ENCODE data around the gene SLC30A2. TPM values are rescaled to one million over a fixed set of nuclear protein-coding genes. Genes with fewer than 3 reads are reported as not detected.

Gene SLC30A2
- total and polyA plus RNA-seq, 10 of the 15 experiments (the other 5 are each of a cell fraction or from before 2014, with no cell fraction given), result 0.13 TPM; not detected in 9

- TF ChIP-seq REST (IDR thresholded peaks at IDR 0.05; ENCODE audit: low read depth, low read length), result no peak
Observed at GRCh38 chr1:26075421-26076144, 29.7 kb upstream of the SLC30A2 start (continued).

- no peaks in the 10 kb centered on the region; the same call in 1 of the 2 replicates for H4K20me1 ChIP-seq (ENCODE audit: control insufficient read depth, insufficient read depth)
- in situ Hi-C loops (cut with MboI), result no loop called here
- intact Hi-C loops (cut with micrococcal nuclease; ENCODE audit: unreplicated experiment), result no loop called here
- ATAC-seq (no peak), DNase-seq (ENCODE audit: low read depth, low spot score) (no peak), FAIRE-seq (no peak)
- H3K4me1 ChIP-seq (ENCODE audit: control insufficient read depth, insufficient read depth, low read length), result no peaks in the 10 kb centered on the region
- no peak overlapping the region for H2AFZ ChIP-seq (ENCODE audit: control insufficient read depth, low read depth, low read length)
- no peak overlapping the region for H3K4me3 ChIP-seq
- 52% methylated on average over 6 of the region's 6 CpGs for WGBS (ENCODE audit: insufficient coverage, insufficient replicate concordance, low lambda C conversion rate, missing lambda C conversion rate)
- peaks cover 0 to 2% of the 10 kb centered on the region in 2 experiments; a peak in 2 of 4 replicates for H3K27me3 ChIP-seq (replicated peaks in 1 of 2; ENCODE audit: control insufficient read depth in 2 of 2, insufficient read depth in 2 of 2, low read length in 1 of 2)
- SMC1A ChIA-PET (ENCODE audit: uncharacterized antibody, unreplicated experiment), result no interaction called here
- RAD21 ChIA-PET (ENCODE audit: unreplicated experiment), result no interaction called here
- no peak overlapping the region for H3K27ac ChIP-seq (ENCODE audit: control insufficient read depth, insufficient read depth)
- no peaks in the 10 kb centered on the region for H3K79me2 ChIP-seq (ENCODE audit: control insufficient read depth, insufficient read depth, low read length)
- no peaks in the 10 kb centered on the region for H3K9me3 ChIP-seq (replicated peaks; ENCODE audit: control insufficient read depth, insufficient read depth, low read length)
- POLR2A ChIA-PET, result no interaction called here
- H3K36me3 ChIP-seq (ENCODE audit: control insufficient read depth in 2 of 2, insufficient read depth in 2 of 2, low read length in 1 of 2), result no peaks in the 10 kb centered on the region
- no peak for TF ChIP-seq TCF3 (IDR thresholded peaks at IDR 0.05; ENCODE audit: borderline replicate concordance, insufficient read depth, low read depth, low read length)
- no peak for TF ChIP-seq PML (IDR thresholded peaks at IDR 0.05; ENCODE audit: low read length)
- no peak for TF ChIP-seq RCOR1 (conservative IDR thresholded peaks at IDR 0.05; ENCODE audit: low read depth, low read length)
- no peak for TF ChIP-seq CBFB (IDR thresholded peaks at IDR 0.05; ENCODE audit: low read depth)
- TF ChIP-seq RAD21 (IDR thresholded peaks at IDR 0.05; ENCODE audit: insufficient read depth, low read depth, low read length), result no peak
- TF ChIP-seq NKRF (conservative IDR thresholded peaks at IDR 0.05), result no peak
- TF ChIP-seq CREB1 (IDR thresholded peaks at IDR 0.05; ENCODE audit: low read depth), result no peak
- no peak for TF ChIP-seq ZBTB11 (CRISPR knock-in tag; IDR thresholded peaks at IDR 0.05)
- TF ChIP-seq RELA (IDR thresholded peaks at IDR 0.05; ENCODE audit: borderline replicate concordance, partially characterized antibody), result no peak
- TF ChIP-seq IKZF1 (conservative IDR thresholded peaks at IDR 0.05), result no peak
- TF ChIP-seq RUNX3 (IDR thresholded peaks at IDR 0.05; ENCODE audit: low read length), result no peak
- CTCF ChIA-PET, result no interaction called here
- no peak overlapping the region for H3K9ac ChIP-seq (ENCODE audit: control insufficient read depth, insufficient read depth, low read length)
- no peak overlapping the region for H3K4me2 ChIP-seq (ENCODE audit: control insufficient read depth, insufficient read depth)
- BruUV-seq (replicated peaks), result no TSS peak
Observed at GRCh38 chr1:26072305-26072704, 26.4 kb upstream of the SLC30A2 start.
